Activated T-cell treated with anti-CD3 and anti-CD28 coated beads, Interleukin-2, amount 50 U/mL, for 72 hours (primary cell): Measurements from ENCODE around the gene ZNF860. TPM values are rescaled to one million over a fixed set of nuclear protein-coding genes. Genes with fewer than 3 reads are reported as not detected.

ENCODE experiments used
- ATAC-seq, 2 donors: fragments of 150-1000 bp; cut with Tn5 transposase; replicated peaks in 1 of 2; 2 replicates each; pipeline ENCODE4 v1.10.0; 2021; ENCODE audit warnings: moderate library complexity in 2 of 2, mild to moderate bottlenecking in 1 of 2
- DNase-seq, 2 donors: peaks; one replicate each; pipeline ENCODE4 v3.0.0; 2021 to 2022; ENCODE audit warnings: mixed read lengths in 1 of 2
- H3K27ac Mint-ChIP-seq: one replicate; pipeline ENCODE4 v1.8.0; 2022; ENCODE audit warnings: mild to moderate bottlenecking, moderate library complexity, mixed read lengths
- H3K27me3 Mint-ChIP-seq: one replicate; pipeline ENCODE4 v1.8.0; 2022; ENCODE audit warnings: low read depth, mixed read lengths
- H3K36me3 Mint-ChIP-seq, 2 donors: one replicate each; pipeline ENCODE4 v1.8.0; 2022; ENCODE audit warnings: mixed read lengths in 2 of 2, mild to moderate bottlenecking in 1 of 2; ENCODE audit not compliant: insufficient read depth in 2 of 2
- H3K4me1 Mint-ChIP-seq: one replicate; pipeline ENCODE4 v1.8.0; 2022; ENCODE audit warnings: low read depth, mixed read lengths
- H3K4me3 Mint-ChIP-seq, 2 donors: one replicate each; pipeline ENCODE4 v1.8.0; 2022; ENCODE audit warnings: mild to moderate bottlenecking in 2 of 2, mixed read lengths in 2 of 2, moderate library complexity in 2 of 2
- H3K9me3 Mint-ChIP-seq, 2 donors: one replicate each; pipeline ENCODE4 v1.8.0; 2022; ENCODE audit warnings: mixed read lengths in 2 of 2
- total RNA-seq, 2 donors: library from RNA; stranded (reverse); gene quantifications; one replicate each; pipeline ENCODE4 v1.2.3, GENCODE V29; 2022

Gene ZNF860
- total RNA-seq: under 1 TPM in 1 of 2 donors, not detected in 1; 0.14 TPM

DNA sequence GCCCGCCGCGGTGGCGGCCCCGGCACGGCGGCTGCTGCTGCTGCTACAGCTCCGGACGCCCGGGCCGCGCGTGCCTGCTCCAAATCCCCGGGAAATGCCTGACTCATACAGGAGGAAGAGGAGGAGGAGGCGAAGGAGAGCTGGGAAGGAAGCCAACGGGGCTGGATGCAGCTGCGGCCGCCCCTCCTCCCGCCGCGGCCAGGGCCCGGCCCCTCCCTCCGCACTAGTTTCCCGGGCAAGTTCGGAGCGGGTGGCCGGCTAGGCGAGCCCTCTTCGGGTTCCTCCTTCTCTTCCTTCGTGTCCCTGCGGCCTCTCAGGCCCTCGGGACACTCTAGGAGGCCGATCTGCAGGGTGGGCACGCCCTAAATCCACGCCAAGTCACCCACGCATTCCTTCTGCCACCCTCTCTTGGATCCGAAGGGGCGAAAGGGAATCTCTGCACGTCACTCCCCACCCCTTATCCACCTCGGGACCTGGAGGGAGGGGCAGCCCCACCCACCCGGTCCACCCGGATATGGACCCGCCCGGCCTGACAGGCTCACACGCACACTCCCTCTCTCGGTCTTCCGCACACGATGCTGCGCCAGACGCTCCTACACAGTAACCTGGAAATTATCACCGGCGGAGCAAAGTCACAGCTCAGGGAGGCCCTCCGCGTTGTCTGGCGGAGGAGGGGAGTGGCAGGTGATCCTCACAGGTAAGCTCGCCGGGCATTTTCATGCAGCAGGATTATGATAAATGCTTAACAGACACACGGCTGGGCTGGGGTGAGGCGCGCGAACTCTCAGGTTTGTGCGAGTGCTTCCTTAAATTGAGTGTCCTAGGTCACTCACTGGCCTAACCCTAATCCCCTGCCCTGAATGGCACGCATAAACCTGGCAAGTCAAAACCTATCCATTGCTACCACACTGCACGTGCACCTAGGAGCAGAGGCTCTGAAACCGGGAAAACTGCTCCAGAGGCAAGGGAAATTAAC, at the start of gene ZNF860, which contains the start of gene OSBPL10:
TSS of gene ZNF860 (plus strand) at position 545 of the 976 bp plus-strand sequence. CDS start 7,330 bp downstream, outside the sequence.
TSS of gene OSBPL10 (minus strand) at position 57 of the 976 bp plus-strand sequence. CDS start 83 bp downstream, outside the sequence.
- Mint-ChIP-seq H3K27me3 (peaks cover 55% of the 10 kb centered on the region), H3K27ac (no peak within 1 kb of the TSS), H3K4me1 (peaks cover 23% of the 10 kb centered on the region), H3K36me3 (peaks cover 0 to 5% of the 10 kb centered on the region in 2 donors), H3K9me3 (no peaks in the 10 kb centered on the region), H3K4me3 (peak within 1 kb of the TSS; percentile 79 to 89)
- DNase-seq: peak; percentile 19 to 32
- peak in 1 of 2 donors; percentile 7 for ATAC-seq

DNA sequence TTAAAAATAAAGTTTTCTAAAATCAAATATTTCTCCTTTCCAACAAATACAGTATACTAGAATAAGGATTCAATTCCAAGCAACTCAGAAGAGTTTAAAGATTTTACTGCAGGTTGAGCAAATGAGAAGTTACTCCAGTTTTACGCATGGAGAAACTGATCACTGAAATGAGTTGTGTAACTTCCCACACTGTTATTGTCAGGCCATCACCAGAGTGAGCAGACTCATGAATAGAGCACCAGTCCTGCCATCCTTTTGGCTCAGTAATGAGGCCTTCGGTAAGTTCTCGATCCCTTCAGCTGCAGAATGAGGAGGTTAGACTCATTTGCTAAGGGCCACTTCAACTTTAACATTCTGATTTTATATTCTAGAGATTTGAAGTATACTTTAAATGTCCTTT, 48.6 kb upstream of the ZNF860 start:
- no peak for DNase-seq
- Mint-ChIP-seq H3K9me3 (no peaks in the 10 kb centered on the region), H3K4me3 (no peak overlapping the region), H3K4me1 (peaks cover 5% of the 10 kb centered on the region), H3K27me3 (no peaks in the 10 kb centered on the region), H3K36me3 (no peaks in the 10 kb centered on the region), H3K27ac (no peak overlapping the region)
- ATAC-seq: no peak

DNA sequence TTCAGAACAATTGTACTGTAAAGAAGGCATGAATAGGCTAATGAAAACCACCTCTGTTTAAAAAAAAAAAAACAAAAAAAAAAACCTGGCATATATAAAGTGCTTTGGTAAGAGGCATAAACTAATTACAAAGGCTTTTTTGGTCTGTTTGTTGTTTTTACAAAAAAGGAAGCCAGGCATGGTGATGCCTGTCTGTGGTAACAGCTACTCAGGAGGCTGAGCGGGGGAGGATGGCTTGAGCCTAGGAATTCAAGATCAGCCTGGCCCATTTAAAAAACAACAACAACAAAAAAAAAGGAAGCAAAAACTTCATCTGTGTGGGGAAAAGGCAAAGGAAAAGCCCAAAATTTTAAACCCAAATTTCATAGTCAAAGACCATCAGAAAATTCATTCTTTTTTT, 47.5 kb upstream of the ZNF860 start:
- DNase-seq (no peak), ATAC-seq (no peak)
- Mint-ChIP-seq H3K4me1 (no peaks in the 10 kb centered on the region), H3K9me3 (no peaks in the 10 kb centered on the region), H3K4me3 (no peak overlapping the region), H3K27ac (no peak overlapping the region), H3K27me3 (no peaks in the 10 kb centered on the region), H3K36me3 (no peaks in the 10 kb centered on the region)

DNA sequence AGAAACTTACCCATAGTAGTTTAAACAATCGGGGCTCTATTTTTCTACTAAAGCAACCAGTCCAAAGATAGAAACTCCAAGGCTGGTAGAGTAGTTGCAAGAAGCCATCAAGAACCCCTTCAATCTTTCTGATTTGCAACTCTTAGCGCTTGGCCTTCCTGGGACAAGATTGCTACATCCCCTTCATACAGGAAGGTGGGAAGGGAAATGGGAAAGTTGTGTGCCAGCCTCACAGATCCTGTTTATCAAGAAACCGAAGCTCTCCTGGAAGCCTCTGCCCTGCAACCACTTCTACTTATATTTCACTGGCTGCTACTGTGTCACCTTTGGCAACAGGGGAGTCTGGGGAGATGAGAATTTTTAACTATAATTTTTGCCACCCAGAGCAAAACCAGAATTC, 46.7 kb upstream of the ZNF860 start:
- Mint-ChIP-seq H3K36me3 (no peaks in the 10 kb centered on the region), H3K27me3 (no peaks in the 10 kb centered on the region), H3K27ac (no peak overlapping the region), H3K4me1 (no peaks in the 10 kb centered on the region), H3K9me3 (no peaks in the 10 kb centered on the region), H3K4me3 (no peak overlapping the region)
- ATAC-seq: no peak
- no peak for DNase-seq

DNA sequence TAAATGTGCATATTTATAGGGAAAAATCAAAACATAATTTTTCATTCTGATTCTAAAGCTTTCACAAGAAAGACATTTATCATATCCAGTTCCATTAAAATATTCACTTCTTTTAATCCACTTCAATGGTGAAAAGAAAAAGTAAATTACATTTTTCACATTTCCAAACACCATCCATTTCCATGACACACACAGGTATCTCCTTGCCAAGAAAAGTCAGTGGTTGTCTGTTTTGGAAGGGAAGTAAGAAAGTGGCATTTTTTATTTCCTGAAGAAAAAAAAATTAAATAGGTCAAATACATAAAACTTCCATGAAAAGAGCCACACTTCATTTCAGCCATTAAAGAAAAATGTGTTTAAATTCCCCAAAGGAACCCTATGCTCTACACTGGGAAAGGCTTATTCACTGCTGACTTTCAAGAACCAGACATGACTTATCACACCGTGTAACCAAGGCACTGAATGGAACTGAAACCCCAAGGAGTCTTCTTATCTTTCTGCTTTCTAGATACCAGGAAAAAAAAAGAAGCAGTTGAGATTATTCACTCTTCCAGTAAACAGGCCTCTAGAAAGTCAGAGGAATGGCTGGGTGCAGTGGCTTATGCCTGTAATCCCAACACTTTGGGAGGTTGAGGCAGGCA, 45.0 kb upstream of the ZNF860 start:
- Mint-ChIP-seq H3K4me3 (no peak overlapping the region), H3K27ac (no peak overlapping the region), H3K4me1 (no peaks in the 10 kb centered on the region), H3K9me3 (no peaks in the 10 kb centered on the region), H3K36me3 (no peaks in the 10 kb centered on the region), H3K27me3 (no peaks in the 10 kb centered on the region)
- DNase-seq (no peak), ATAC-seq (peak; percentile 32 to 37)

DNA sequence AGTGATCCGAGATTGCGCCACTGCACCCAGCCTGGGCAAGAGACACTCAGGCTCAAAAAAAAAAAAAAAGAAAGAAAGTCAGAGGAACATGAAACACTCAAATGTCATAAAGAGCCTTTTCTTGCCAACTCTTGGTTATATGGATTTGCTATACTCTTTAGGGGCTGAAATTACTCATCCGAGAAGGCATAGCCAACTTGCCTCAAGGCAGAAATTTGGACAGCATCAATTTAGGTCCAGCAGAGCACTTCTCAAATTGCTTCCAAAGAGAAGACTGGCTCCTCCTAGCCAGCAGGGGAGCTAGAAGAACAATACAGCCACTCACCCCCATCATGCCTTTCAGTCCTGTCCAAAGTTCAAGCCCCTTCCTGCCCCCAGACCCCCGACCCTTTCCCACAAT, 44.3 kb upstream of the ZNF860 start:
- Mint-ChIP-seq H3K9me3 (no peaks in the 10 kb centered on the region), H3K27me3 (no peaks in the 10 kb centered on the region), H3K4me1 (no peaks in the 10 kb centered on the region), H3K4me3 (no peak overlapping the region), H3K36me3 (no peaks in the 10 kb centered on the region), H3K27ac (no peak overlapping the region)
- ATAC-seq (no peak), DNase-seq (no peak)

DNA sequence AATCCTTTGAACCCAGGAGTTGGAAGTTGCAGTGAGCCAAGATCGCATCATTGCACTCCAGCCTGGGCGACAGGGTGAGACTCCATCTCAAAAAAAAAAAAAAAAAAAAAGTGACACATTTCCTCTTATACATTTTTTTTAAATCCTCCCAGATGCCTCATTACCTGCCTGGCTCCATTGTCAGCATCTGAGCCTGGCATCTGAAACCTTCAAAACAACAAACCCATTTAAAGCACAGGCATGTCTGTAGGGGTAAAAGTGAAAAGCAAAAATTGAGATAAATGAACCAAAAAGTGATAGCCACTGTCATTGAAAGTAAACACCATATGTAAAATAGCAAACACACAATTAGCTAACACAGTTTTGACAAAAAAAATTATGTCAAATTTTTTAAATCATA, 39.1 kb upstream of the ZNF860 start:
- DNase-seq (no peak), ATAC-seq (no peak)

DNA sequence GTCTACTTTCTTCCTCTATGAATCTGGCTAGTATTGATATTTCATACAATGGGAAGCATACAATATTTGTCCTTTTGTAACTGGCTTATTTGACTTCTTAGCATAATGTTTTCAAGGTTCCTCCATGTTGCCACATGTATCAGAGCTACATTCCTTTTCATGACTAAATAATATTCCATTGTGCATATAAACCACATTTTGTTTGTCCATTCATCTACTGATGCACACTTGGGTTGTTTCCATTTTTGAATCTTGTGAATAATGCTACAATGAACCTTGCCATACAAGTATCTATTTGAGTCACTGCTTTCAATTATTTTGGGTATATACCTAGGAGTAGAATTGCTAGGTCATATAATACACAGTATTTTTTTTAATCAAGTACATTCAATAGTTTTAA, 38.5 kb upstream of the ZNF860 start:
- H3K36me3 Mint-ChIP-seq: no peaks in the 10 kb centered on the region
- no peak for ATAC-seq
- H3K4me3 Mint-ChIP-seq: no peak overlapping the region

More for the DNA sequence above, 39.1 kb upstream of the ZNF860 start:
- Mint-ChIP-seq H3K4me1 (peaks cover 2% of the 10 kb centered on the region), H3K9me3 (peaks cover 3 to 4% of the 10 kb centered on the region in 2 donors), H3K27ac (no peak overlapping the region), H3K36me3 (no peaks in the 10 kb centered on the region), H3K27me3 (peaks cover 11% of the 10 kb centered on the region), H3K4me3 (no peak overlapping the region)

DNA sequence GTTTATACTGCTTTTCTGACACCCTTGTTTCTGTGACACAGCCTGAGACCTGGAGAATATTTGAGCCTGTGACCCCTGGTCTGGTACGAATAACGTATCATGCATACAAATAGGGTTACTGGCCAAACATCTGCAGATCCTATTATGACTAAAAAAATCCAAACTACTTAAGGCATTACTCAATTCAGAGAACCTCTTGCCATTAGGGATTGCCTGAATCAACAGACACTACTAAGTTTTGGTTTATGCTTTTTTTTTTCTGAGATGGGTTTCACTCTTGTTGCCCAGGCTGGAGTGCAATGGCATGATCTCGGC, 35.9 kb upstream of the ZNF860 start:
- ATAC-seq: no peak
- Mint-ChIP-seq H3K4me1 (peaks cover 5% of the 10 kb centered on the region), H3K36me3 (peaks cover 0 to 2% of the 10 kb centered on the region in 2 donors), H3K27ac (no peak overlapping the region), H3K9me3 (peaks cover 3 to 9% of the 10 kb centered on the region in 2 donors), H3K27me3 (peaks cover 27% of the 10 kb centered on the region), H3K4me3 (no peak overlapping the region)
- no peak for DNase-seq

More for the DNA sequence above, 38.5 kb upstream of the ZNF860 start:
- Mint-ChIP-seq H3K27ac (no peak overlapping the region), H3K9me3 (peaks cover 3 to 4% of the 10 kb centered on the region in 2 donors), H3K4me1 (peaks cover 5% of the 10 kb centered on the region), H3K27me3 (peaks cover 17% of the 10 kb centered on the region)
- no peak for DNase-seq

DNA sequence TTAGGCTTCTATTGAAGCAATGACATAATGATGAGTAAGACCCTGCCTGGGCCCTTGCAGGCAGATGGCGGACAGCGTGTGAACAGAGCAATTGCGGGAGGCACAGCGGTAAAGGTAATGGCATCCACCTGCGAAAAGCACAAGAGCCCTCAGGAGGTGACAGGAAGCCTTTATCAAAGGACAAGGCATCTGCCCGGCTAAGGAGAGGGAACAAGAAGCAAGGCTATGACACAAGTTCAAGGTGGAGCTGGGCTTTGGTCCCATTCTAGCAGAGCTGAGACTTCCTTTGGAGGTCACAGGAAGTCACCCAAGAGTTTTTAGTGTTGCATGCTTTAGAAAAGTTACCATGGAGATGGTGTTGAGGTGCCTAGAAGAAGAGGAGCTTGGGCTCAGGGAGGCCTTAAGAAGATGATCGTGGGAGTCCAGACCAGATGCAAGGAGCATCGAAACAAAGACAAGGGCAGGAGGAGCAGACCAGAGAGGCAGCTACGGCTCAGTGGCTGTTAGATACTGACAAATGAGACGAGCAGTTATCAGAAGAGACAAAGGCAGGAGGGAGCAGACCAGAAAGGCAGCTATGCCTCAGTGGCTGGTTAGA, 35.0 kb upstream of the ZNF860 start:
- Mint-ChIP-seq H3K27ac (no peak overlapping the region), H3K4me3 (no peak overlapping the region), H3K36me3 (peaks cover 0 to 3% of the 10 kb centered on the region in 2 donors), H3K9me3 (peaks cover 3 to 12% of the 10 kb centered on the region in 2 donors), H3K27me3 (peaks cover 32% of the 10 kb centered on the region), H3K4me1 (peaks cover 5% of the 10 kb centered on the region)
- DNase-seq (no peak), ATAC-seq (no peak)

DNA sequence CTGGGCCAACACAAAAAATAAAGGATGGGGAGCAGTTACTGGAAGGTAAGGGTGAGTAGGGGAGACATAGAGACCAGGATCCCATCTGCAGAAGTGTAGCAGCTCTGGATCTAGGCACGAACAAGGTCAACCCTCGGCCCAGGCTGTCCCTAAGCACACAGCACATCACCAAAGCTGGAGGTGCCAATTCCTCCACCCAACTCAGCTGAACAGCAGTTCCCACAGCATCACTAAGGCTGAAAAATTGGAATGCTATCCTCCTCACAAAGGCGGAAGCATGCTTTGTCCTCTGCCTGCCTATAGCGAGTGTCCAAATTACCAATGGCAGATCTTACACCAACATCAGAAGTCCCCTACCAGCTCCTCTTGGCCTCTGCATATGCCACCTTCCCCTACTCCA, 34.4 kb upstream of the ZNF860 start:
- H3K36me3 Mint-ChIP-seq: peaks cover 0 to 3% of the 10 kb centered on the region in 2 donors
- no peak overlapping the region for H3K27ac Mint-ChIP-seq
- H3K9me3 Mint-ChIP-seq: peaks cover 3 to 12% of the 10 kb centered on the region in 2 donors
- peaks cover 5% of the 10 kb centered on the region for H3K4me1 Mint-ChIP-seq
- no peak overlapping the region for H3K4me3 Mint-ChIP-seq
- ATAC-seq (no peak), DNase-seq (no peak)
- H3K27me3 Mint-ChIP-seq: peaks cover 36% of the 10 kb centered on the region

DNA sequence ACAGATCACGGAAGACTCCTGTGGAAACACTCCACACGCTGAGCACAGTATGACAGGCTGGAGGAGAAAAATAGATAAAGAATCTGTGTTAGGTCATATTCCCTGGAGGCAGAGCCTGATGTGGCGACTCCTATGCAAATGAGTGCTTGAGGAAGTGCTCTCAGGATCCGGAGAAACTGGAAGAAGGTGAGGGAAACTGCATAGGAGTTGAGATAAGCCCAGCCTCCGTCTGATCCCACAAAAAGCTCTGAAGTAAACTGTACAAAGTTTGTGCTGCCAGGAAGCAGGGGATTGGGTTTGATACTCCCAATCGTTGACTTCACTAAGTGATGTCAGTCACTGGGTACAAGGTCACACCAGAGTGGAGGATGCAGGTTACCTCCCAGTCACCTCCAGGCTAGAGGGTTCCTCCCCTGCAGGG, 33.9 kb upstream of the ZNF860 start:
- Mint-ChIP-seq H3K27me3 (peaks cover 40% of the 10 kb centered on the region), H3K9me3 (peaks cover 3 to 12% of the 10 kb centered on the region in 2 donors), H3K36me3 (peaks cover 0 to 3% of the 10 kb centered on the region in 2 donors), H3K4me3 (no peak overlapping the region), H3K27ac (no peak overlapping the region), H3K4me1 (peaks cover 5% of the 10 kb centered on the region)
- DNase-seq (no peak), ATAC-seq (no peak)

DNA sequence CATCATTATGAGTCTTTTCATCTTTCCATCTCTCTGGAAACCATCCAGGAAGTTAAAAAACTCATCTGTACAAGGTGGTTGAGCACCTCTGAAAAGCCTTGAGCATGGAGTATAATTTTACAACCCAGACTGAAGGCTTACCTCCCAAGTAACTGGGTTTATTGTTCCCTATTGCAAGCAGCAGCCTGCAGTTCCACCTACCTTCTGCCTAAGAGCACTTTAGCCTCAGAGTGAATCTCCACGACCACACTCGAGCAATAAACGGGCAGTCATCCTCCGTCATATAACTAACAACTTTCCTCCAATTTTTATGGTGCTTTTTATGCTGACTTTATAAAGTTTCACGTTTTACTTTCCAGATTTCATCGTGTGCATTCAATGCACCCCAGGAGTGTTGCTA, 33.3 kb upstream of the ZNF860 start:
- ATAC-seq (no peak), DNase-seq (no peak)
- peaks cover 5% of the 10 kb centered on the region for H3K4me1 Mint-ChIP-seq
- H3K27me3 Mint-ChIP-seq: peaks cover 41% of the 10 kb centered on the region
- H3K4me3 Mint-ChIP-seq: no peak overlapping the region
- peaks cover 0 to 3% of the 10 kb centered on the region in 2 donors for H3K36me3 Mint-ChIP-seq
- H3K9me3 Mint-ChIP-seq: peaks cover 0 to 8% of the 10 kb centered on the region in 2 donors
- no peak overlapping the region for H3K27ac Mint-ChIP-seq
